AG08396 (cell line): ENCODE measurements around the gene DDX39A.

Experiments
- DNase-seq: peaks from one replicate; pipeline ENCODE4 v3.0.0; 2012; ENCODE audit warnings: low spot score, mixed read lengths

Gene DDX39A

GRCh38 chr19:14434543-14435319 is 15.6 kb upstream of the DDX39A start:
- DNase-seq, result peak; percentile 75

DNA sequence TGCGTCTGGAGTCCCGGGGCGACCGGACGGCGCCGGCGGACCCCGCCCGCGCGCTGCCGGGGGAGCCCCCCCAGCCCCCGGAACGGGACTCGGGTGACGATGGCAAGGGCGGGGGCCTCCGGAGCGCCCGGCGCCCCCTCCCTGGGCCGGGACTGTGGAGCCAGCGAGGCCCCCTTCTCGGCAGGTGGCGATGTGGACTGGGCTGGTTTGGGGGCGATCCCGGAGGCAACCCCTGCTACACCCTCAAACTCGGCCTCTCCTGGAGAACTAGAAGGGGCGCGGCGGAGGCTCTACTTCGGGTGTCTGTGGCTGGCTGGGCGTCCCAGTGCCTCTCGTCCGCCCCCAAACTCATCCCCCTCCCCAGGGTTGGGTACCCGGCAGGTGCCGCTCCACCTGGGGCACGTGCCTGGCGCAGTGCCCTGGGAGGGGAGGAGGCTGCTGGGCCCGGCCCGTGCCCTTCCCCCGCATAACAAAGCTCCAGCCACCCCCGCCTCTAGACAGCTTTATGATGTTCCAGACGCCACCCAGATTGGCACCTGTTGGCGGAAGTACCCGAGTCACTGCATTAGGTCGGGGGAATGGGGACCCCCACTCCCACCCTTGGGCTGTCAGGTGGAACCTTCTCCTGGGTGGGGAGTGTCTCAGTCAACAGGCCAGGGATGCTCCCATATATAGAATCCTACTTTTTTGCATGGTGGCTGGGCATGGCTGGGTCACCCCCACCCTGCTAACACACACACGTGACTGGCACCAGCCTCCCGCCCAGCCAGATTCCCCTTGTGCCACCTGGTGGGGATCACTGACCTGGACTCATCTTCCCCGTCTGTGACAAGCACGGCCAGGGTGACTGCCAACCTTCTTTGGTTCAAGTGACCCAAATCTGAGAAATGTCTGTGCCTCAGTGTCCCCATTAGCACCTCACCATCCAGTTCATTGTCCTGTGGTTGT is 14.7 kb upstream of the DDX39A start:
- DNase-seq, result no peak

GRCh38 chr19:14432791-14433553 is 13.8 kb upstream of the DDX39A start, which contains the start of gene PKN1:
TSS of gene PKN1 (plus strand) at chr19:14433306. CDS start at chr19:14433522, 216 bp downstream.
- peak; percentile 88 for DNase-seq

GRCh38 chr19:14430712-14431111 is 11.6 kb upstream of the DDX39A start:
- no peak for DNase-seq

DNA sequence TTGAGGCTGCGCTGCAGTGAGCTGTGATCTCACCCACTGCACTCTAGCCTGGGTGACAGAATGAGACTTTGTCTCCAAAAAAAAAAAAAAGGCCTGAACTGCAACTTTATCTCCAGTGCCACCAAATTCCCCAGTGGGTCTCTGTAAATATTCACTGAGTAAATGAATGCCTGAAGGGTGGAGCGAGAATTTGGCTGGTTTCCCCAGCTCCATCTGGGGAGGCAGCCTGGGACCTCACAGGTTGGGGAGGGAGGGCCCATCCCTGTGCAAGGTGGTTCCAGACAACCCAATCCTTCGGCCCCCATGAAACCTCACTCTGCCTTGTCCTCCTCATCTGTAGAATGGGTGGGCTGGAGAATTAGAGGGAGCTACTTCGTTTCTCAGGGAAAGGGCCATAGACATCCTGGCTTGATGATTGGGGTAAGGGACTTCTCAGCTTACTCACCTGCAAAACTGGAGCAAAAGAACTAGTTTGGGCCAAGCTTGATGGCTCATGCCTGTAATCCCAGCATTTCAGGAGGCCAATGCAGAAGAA is 9.8 kb upstream of the DDX39A start:
- DNase-seq, result no peak

GRCh38 chr19:14427461-14427860 is 8.3 kb upstream of the DDX39A start:
- DNase-seq, result no peak

GRCh38 chr19:14425696-14426138 is 6.6 kb upstream of the DDX39A start:
- no peak for DNase-seq

GRCh38 chr19:14418856-14419105 is 360 bp downstream of the DDX39A start:
- peak; percentile 93 for DNase-seq

DNA sequence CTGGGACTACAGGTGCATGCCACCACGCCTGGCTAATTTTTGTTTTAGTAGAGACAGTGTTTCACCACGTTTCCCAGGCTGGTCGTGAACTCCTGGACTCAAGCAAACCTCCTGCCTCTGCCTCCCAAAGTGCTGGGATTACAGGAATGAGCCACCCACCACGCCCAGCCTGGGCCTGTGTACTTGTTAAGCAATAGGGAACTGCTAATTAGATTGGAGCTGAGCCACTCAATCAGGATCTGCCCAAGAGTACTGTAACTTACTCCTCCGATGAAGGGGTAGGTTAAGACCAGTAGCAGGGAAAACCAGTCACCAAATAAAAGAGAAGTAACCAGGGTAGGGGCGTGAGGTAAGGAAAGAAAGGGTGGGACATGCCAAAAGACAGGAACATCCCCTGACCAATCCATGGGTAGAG is 2.3 kb downstream of the DDX39A start:
- DNase-seq, result no peak

GRCh38 chr19:14414926-14415690 is 4.0 kb downstream of the DDX39A start:
- DNase-seq, result no peak

- DNase-seq, result peak; percentile 29
These were observed 5.4 kb downstream of the DDX39A start for GRCh38 chr19:14413693-14414181.

DNA sequence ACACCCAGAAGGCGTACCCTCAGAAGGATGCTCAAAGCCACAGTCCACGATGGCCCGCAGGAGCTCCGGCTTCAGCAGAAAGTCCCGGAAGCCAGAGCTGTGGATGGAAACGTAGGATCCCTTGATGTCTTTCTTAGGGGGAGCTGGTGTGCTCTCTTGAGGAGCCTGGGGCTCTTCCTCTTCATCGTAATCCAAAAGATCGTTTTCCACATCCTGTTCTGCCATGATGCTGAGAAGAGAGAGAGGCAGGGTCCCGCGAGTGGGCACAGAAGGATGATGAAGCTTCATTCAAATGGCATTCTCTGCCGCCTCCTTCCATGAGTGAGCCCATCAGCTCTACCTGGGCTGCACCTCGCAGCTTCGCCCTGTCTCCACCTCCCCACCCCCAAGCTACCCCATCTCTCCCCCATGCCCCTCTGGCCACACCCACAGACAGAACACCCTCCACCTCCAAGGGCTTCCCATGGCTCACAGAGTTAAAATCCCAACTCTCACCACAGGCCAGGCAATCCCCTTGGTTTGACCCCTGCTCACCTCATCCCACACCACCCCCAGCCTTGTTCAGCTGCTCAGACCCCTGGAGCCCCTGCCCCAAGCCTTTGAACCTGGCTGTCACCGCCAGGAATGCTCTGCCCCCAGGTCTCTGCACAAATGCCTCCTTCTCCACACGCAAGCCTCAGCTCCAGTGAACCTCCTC is 6.0 kb downstream of the DDX39A start:
- peak; percentile 5 for DNase-seq

- DNase-seq, result no peak
These were observed 6.7 kb downstream of the DDX39A start for GRCh38 chr19:14412324-14412995.

DNA sequence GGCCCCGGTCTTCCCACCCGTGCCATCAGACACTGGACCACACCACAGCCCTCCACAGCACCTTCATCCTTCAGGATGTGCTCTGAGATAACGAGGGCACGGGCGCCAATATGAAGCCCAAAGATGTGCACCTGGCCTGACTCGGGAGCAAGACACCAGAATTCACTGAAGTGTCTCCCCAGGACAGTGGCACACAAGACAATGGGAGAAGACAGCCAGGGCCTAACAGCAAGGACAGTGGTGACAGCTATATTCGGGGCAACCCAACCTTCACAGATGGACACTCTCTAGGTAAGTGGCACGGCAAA is 7.2 kb downstream of the DDX39A start:
- no peak for DNase-seq

- DNase-seq, result no peak
These were observed 7.8 kb downstream of the DDX39A start for GRCh38 chr19:14411161-14411937.

DNA sequence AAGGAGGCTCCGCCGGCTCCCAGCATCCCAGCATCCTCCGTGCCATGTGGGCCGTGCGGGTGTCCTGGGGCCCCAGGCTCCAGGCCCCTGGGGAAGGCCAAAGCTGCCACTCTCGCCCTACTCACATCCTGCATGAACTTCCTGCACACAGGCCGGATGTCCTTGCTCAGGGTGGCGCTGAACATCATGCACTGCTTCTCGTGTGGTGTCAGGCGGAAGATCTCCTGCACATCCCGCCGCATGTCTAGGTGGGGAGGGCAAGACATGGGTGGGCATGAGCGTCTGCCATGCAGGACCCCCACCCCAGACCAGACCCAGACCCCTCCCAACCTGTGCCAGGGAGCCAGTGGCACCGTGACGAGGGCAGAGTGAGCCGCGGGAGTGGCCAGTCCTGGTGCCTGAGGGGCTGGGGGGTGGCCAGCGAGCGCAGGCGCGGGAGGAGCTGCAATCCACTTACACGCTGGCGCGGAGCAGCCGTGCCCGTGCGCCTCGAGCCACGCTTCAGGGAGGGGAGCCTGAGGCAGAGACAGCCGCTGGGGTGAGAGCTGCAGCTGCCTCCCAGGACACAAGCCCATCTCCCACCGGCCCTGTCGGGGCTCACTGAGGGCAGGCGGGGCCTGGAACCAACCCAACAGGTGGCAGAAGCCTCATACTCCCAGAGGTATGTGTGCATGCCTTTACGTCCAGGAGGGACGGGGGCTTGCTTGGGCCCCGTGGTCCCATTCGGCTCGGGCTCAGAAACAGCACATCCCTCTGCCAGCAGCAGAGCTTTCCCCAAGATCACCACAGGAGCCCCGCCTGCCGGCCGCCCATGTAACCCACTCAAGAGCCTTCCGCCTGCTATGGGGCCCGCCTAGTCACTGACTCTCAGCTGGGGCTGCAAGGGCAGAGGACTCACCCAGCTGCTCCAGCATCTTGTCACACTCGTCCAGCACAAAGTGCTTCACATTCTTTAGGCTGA is 8.8 kb downstream of the DDX39A start:
- peak; percentile 1 for DNase-seq

- DNase-seq, result no peak
These were observed 9.8 kb downstream of the DDX39A start for GRCh38 chr19:14409146-14410023.
